A549 (cell line): Measurements from ENCODE around the gene TRNT1. TPM values are rescaled to one million over a fixed set of nuclear protein-coding genes. Genes with fewer than 3 reads are reported as not detected.
A peak's percentile ranks its signal among the peaks of the same experiment; 100 is the strongest.

Source experiments
- ATAC-seq, 2 experiments: fragments of 200-7000 bp in 1 of 2; fragments of >200 bp in 1 of 2; cut with Nextera tagmentation in 1 of 2; cut with Tn5 transposase in 1 of 2; 3 replicates each; pipeline versions ENCODE4 v1.8.0 to v1.9.1; 2018 to 2020; ENCODE audit warnings: mild to moderate bottlenecking in 1 of 2, moderate library complexity in 1 of 2
- CTCF ChIA-PET: fragments of 300-600 bp; sonication (Branson Sonifier 250); formaldehyde crosslinking; extraction: SDS; loops from one replicate; lab custom pipeline; 2021; ENCODE audit warnings: antibody characterized with exemption, inconsistent platforms; lab: Yijun Ruan, JAX
- POLR2A ChIA-PET: fragments of 350-600 bp; formaldehyde crosslinking; extraction: SDS; loops from one replicate; lab custom pipeline; 2021; ENCODE audit warnings: antibody characterized with exemption, inconsistent platforms; lab: Yijun Ruan, JAX
- DNase-seq, 2 experiments: peaks; one replicate each; pipeline versions ENCODE4 v3.0.0 to v3.0.0-alpha.2; 2011 to 2016; ENCODE audit warnings: low read depth in 1 of 2, low spot score in 1 of 2
- FAIRE-seq: peaks from 2 replicates; lab custom pipeline; 2011; peaks lifted over from hg19 to GRCh38; lab: Jason Lieb, UNC
- H3K27ac ChIP-seq, 2 experiments: fragments of >200 bp; sonication (Bioruptor Twin); formaldehyde crosslinking; 3 replicates each; pipeline ENCODE4 v1.5.1; 2016 to 2017
- H3K4me1 ChIP-seq: fragments of >200 bp; sonication (Bioruptor Twin); formaldehyde crosslinking; 3 replicates; pipeline ENCODE4 v1.6.1; 2016
- H3K4me2 ChIP-seq: fragments of >200 bp; sonication (Bioruptor Twin); formaldehyde crosslinking; 3 replicates; pipeline ENCODE4 v1.6.1; 2016
- H3K4me3 ChIP-seq: fragments of >200 bp; sonication (Bioruptor Twin); formaldehyde crosslinking; 3 replicates; pipeline ENCODE4 v1.5.1; 2016
- H3K9me3 ChIP-seq: fragments of >200 bp; sonication (Bioruptor Twin); formaldehyde crosslinking; 3 replicates; pipeline ENCODE4 v1.6.1; 2016
- BHLHE40 ChIP-seq: IDR thresholded peaks from 2 replicates; pipeline ENCODE4 v1.6.1; 2012; ENCODE audit warnings: low read depth, low read length, inconsistent platforms
- E2F6 ChIP-seq: IDR thresholded peaks from 2 replicates; pipeline ENCODE4 v1.6.1; 2012; ENCODE audit warnings: low read depth, borderline replicate concordance
- EHMT2 ChIP-seq: fragments of 200-600 bp; sonication (generic); IDR thresholded peaks from 2 replicates; pipeline ENCODE4 v1.6.1; 2016; ENCODE audit warnings: antibody characterized with exemption, low read depth, mild to moderate bottlenecking, moderate library complexity
- FOXS1 ChIP-seq: fragments of 250-450 bp; sonication (Bioruptor Pico); IDR thresholded peaks from 2 replicates; pipeline ENCODE4 v1.5.0; 2020; ENCODE audit warnings: mild to moderate bottlenecking, moderate library complexity
- GATA3 ChIP-seq: IDR thresholded peaks from 2 replicates; pipeline ENCODE4 v1.6.1; 2012; ENCODE audit warnings: borderline replicate concordance
- HDAC2 ChIP-seq: fragments of 200-600 bp; sonication (generic); IDR thresholded peaks from 2 replicates; pipeline ENCODE4 v1.6.1; 2016
- HES2 ChIP-seq: fragments of >200 bp; sonication (Bioruptor Twin); formaldehyde crosslinking; IDR thresholded peaks from 2 replicates; pipeline ENCODE4 v1.6.1; 2016
- HOXB5 ChIP-seq: fragments of 250-450 bp; sonication (Bioruptor Pico); IDR thresholded peaks from 2 replicates; pipeline ENCODE4 v1.5.0; 2020; ENCODE audit warnings: mild to moderate bottlenecking, moderate library complexity
- JUNB ChIP-seq: fragments of >200 bp; sonication (Bioruptor Twin); formaldehyde crosslinking; IDR thresholded peaks from 2 replicates; pipeline ENCODE4 v1.6.1; 2016
- MAZ ChIP-seq: fragments of 150-350 bp; IDR thresholded peaks from 2 replicates; pipeline ENCODE4 v1.6.1; 2014; ENCODE audit warnings: antibody characterized with exemption, low read depth, low read length, borderline replicate concordance
- MYC ChIP-seq: IDR thresholded peaks from 2 replicates; pipeline ENCODE4 v1.6.1; 2012; ENCODE audit warnings: mild to moderate bottlenecking, inconsistent platforms, low read length, improper control_type of control experiment, borderline replicate concordance
- NR3C1 ChIP-seq: fragments of >200 bp; sonication (Bioruptor Twin); formaldehyde crosslinking; IDR thresholded peaks from 3 replicates; pipeline ENCODE4 v1.6.1; 2017
- POLR2AphosphoS2 ChIP-seq: conservative IDR thresholded peaks from 2 replicates; pipeline ENCODE4 v1.6.1; 2012; ENCODE audit warnings: low read length, improper control_type of control experiment, inconsistent platforms
- RCOR1 ChIP-seq: fragments of 150-350 bp; IDR thresholded peaks from 2 replicates; pipeline ENCODE4 v1.6.1; 2014; ENCODE audit warnings: antibody characterized with exemption, low read length, low read depth
- RNF2 ChIP-seq: fragments of 200-600 bp; sonication (generic); IDR thresholded peaks from 2 replicates; pipeline ENCODE4 v1.6.1; 2016; ENCODE audit warnings: low read depth, mild to moderate bottlenecking, antibody characterized with exemption, moderate library complexity, borderline replicate concordance
- SREBF2 ChIP-seq: fragments of 450-650 bp; IDR thresholded peaks from 2 replicates; pipeline ENCODE4 v1.6.1; 2014; ENCODE audit warnings: mild to moderate bottlenecking, moderate library complexity
- TFCP2L1 ChIP-seq: fragments of 250-450 bp; sonication (Bioruptor Pico); IDR thresholded peaks from 2 replicates; pipeline ENCODE4 v1.5.0; 2021; ENCODE audit warnings: mild to moderate bottlenecking
- ZNF302 ChIP-seq: fragments of 250-450 bp; sonication (Bioruptor Pico); IDR thresholded peaks from 2 replicates; pipeline ENCODE4 v1.9.0; 2021; ENCODE audit warnings: inconsistent platforms, mild to moderate bottlenecking, moderate library complexity
- WGBS: methylation state at CpG from one replicate; pipeline ENCODE4 v1.1.6; 2017; ENCODE audit errors: missing lambda C conversion rate; 5-methylcytosine and 5-hydroxymethylcytosine counted together
- polyA plus RNA-seq, 4 experiments: library from polyadenylated mRNA; depleted of rRNA in 3 of 4; stranded (reverse); fragments of >200 nt; fragmentation: RNase III in 1 of 4; extraction: RNeasy Plus Mini Kit Qiagen cat#74134 plus additional on column Dnase treatment in 1 of 4; gene quantifications; 2 replicates in 3 of 4; 3 replicates in 1 of 4; pipeline ENCODE4 v1.2.3, GENCODE V29; 2011 to 2017
- TF ChIP-seq, protein P1 (sequence below): fragments of 250-450 bp; sonication (Bioruptor Pico); IDR thresholded peaks from 2 replicates; pipeline ENCODE4 v1.5.0; 2020; ENCODE audit warnings: low read depth, mild to moderate bottlenecking, moderate library complexity
- TF ChIP-seq, protein P2 (sequence below): fragments of 450-650 bp; IDR thresholded peaks from 2 replicates; pipeline ENCODE4 v1.6.1; 2014; ENCODE audit warnings: antibody characterized with exemption

Gene TRNT1
- polyA plus RNA-seq, 2 of the 4 experiments (the other 2 are of a cell fraction), result 25.7 to 32.0 TPM

GRCh38 chr3:3117651-3118050, 9.1 kb upstream of the TRNT1 start:
- FAIRE-seq (no peak), DNase-seq (no peak), ATAC-seq (no peak)
- Histone ChIP-seq H3K4me2 (no peak overlapping the region), H3K4me1 (no peaks in the 10 kb centered on the region), H3K9me3 (no peaks in the 10 kb centered on the region), H3K4me3 (no peak overlapping the region), H3K27ac (no peak overlapping the region)
- TF ChIP-seq GATA3, result no peak
- CTCF ChIA-PET, result no interaction called here
- WGBS, result 26% methylated on average over 2 of the region's 2 CpGs
- POLR2A ChIA-PET, result no interaction called here

- Histone ChIP-seq H3K27ac (no peak overlapping the region), H3K9me3 (no peaks in the 10 kb centered on the region), H3K4me2 (no peak overlapping the region), H3K4me1 (no peaks in the 10 kb centered on the region), H3K4me3 (no peak overlapping the region)
- POLR2A ChIA-PET, result no interaction called here
- DNase-seq (no peak), ATAC-seq (no peak), FAIRE-seq (no peak)
- WGBS, result 30% methylated on average over 4 of the region's 4 CpGs
- TF ChIP-seq, protein P1, sequence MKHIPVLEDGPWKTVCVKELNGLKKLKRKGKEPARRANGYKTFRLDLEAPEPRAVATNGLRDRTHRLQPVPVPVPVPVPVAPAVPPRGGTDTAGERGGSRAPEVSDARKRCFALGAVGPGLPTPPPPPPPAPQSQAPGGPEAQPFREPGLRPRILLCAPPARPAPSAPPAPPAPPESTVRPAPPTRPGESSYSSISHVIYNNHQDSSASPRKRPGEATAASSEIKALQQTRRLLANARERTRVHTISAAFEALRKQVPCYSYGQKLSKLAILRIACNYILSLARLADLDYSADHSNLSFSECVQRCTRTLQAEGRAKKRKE, result no peak
- no peak for TF ChIP-seq ZNF302
- no peak for TF ChIP-seq MAZ
- no peak for TF ChIP-seq SREBF2
- no peak for TF ChIP-seq RNF2
- TF ChIP-seq JUNB, result no peak
- TF ChIP-seq, protein P2, sequence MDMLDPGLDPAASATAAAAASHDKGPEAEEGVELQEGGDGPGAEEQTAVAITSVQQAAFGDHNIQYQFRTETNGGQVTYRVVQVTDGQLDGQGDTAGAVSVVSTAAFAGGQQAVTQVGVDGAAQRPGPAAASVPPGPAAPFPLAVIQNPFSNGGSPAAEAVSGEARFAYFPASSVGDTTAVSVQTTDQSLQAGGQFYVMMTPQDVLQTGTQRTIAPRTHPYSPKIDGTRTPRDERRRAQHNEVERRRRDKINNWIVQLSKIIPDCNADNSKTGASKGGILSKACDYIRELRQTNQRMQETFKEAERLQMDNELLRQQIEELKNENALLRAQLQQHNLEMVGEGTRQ, result no peak
- no peak for TF ChIP-seq HOXB5
- TF ChIP-seq MYC, result no peak
- TF ChIP-seq TFCP2L1, result no peak
- no peak for TF ChIP-seq HES2
- TF ChIP-seq POLR2AphosphoS2, result no peak
- no peak for TF ChIP-seq EHMT2
- TF ChIP-seq FOXS1, result no peak
- no peak for TF ChIP-seq E2F6
- no peak for TF ChIP-seq RCOR1
- no peak for TF ChIP-seq BHLHE40
- CTCF ChIA-PET, result no interaction called here
Measured at GRCh38 chr3:3119393-3119851, 7.3 kb upstream of the TRNT1 start.

- ChIA-PET CTCF (no interaction called here), POLR2A (no interaction called here)
- ATAC-seq (no peak), FAIRE-seq (no peak), DNase-seq (no peak)
- peak overlapping the region; percentile 89 for H3K4me2 ChIP-seq
- peak overlapping the region; percentile 86 to 94 for H3K27ac ChIP-seq
- no peaks in the 10 kb centered on the region for H3K9me3 ChIP-seq
- WGBS, result 88% methylated on average over 24 of the region's 24 CpGs
- TF ChIP-seq HDAC2 (no peak), NR3C1 (no peak)
- peaks cover 12% of the 10 kb centered on the region for H3K4me1 ChIP-seq
- H3K4me3 ChIP-seq, result peak overlapping the region; percentile 72
Measured at GRCh38 chr3:3125977-3126376, 763 bp upstream of the TRNT1 start.
